GM12801 (cell line): ENCODE measurements around the gene VN1R4.
"Not testable (repeated sequence)": the region's sequence is repeated elsewhere in the genome, so short reads cannot be mapped to it uniquely, and the experiment has no call there.

Source experiments
- TF ChIP-seq, protein P1 (sequence below): IDR thresholded peaks from one replicate; pipeline ENCODE4 v1.5.1; 2011; ENCODE audit warnings: control low read depth; ENCODE audit not compliant: insufficient read length; ENCODE audit errors: extremely low read depth

The VN1R4 gene

DNA sequence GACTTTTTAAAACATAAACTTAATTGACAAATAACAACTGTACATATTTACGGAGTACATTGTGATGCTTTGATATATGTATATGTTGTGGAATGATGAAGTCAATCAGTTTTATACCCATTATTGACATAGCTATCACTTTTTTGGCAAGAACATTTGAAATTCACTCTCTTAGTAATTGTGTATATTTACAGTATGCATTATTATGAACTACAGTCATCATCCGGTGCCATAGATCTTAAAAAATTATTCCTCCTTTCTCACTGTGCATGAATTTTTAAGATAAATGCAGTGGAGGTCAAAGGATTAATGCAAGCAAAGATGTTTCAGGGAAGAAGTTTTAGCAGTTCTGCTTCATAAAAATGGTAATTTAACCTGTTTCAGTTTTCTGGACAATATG, 8.0 kb upstream of the VN1R4 start:
- TF ChIP-seq, protein P1, sequence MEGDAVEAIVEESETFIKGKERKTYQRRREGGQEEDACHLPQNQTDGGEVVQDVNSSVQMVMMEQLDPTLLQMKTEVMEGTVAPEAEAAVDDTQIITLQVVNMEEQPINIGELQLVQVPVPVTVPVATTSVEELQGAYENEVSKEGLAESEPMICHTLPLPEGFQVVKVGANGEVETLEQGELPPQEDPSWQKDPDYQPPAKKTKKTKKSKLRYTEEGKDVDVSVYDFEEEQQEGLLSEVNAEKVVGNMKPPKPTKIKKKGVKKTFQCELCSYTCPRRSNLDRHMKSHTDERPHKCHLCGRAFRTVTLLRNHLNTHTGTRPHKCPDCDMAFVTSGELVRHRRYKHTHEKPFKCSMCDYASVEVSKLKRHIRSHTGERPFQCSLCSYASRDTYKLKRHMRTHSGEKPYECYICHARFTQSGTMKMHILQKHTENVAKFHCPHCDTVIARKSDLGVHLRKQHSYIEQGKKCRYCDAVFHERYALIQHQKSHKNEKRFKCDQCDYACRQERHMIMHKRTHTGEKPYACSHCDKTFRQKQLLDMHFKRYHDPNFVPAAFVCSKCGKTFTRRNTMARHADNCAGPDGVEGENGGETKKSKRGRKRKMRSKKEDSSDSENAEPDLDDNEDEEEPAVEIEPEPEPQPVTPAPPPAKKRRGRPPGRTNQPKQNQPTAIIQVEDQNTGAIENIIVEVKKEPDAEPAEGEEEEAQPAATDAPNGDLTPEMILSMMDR = no peak

DNA sequence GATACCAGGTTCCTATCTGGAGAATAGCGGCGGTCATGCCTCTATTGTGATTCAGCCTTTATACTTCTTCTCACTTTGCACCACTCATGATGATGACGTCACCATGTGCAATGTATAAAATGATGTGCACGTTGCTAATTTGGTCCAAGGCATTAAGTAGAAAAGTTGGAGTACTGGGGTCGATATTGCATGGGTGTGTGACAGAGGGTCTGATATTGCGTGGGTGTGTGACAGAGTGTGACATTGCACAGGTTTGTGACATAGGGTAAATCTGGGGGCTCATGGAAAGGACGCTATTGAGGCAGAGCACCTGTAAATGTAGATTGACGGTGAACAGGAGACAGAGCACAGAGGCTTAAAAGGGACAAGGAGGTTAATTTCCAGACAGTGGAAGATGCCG, 4.5 kb upstream of the VN1R4 start:
- TF ChIP-seq, protein P1 = no peak

DNA sequence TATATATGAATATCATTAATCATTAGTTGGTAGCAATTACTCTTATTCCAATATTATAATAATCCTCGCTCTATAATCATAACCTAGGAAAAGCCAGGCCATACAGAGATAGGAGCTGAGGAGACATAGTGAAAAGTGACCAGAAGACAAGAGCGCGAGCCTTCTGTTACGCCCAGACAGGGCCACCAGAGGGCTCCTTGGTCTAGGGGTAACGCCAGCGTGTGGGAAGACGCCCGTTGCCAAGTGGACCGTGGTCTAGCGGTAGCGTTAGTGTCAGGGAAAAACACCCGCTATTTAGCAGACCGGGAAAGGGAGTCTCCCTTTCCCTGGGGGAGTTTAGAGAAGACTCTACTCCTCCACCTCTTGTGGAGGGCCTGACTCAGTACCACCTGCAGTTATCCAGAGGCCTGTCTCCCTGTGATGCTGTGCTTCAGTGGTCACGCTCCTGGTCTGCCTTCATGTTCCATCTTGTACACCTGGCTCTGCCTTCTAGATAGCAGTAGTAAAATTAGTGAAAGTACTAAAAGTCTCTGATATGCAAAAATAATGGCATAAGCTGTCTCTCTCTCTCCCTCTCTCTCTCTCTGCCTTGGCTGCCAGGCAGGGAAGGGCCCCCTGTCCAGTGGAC, 9.7 kb downstream of the VN1R4 start, which contains the start of gene VN1R2:
Gene VN1R2 (plus strand): TSS at position 578 of the 628 bp plus-strand sequence. CDS start 84 bp downstream, outside the sequence.
- TF ChIP-seq, protein P1 = not testable (repeated sequence)

DNA sequence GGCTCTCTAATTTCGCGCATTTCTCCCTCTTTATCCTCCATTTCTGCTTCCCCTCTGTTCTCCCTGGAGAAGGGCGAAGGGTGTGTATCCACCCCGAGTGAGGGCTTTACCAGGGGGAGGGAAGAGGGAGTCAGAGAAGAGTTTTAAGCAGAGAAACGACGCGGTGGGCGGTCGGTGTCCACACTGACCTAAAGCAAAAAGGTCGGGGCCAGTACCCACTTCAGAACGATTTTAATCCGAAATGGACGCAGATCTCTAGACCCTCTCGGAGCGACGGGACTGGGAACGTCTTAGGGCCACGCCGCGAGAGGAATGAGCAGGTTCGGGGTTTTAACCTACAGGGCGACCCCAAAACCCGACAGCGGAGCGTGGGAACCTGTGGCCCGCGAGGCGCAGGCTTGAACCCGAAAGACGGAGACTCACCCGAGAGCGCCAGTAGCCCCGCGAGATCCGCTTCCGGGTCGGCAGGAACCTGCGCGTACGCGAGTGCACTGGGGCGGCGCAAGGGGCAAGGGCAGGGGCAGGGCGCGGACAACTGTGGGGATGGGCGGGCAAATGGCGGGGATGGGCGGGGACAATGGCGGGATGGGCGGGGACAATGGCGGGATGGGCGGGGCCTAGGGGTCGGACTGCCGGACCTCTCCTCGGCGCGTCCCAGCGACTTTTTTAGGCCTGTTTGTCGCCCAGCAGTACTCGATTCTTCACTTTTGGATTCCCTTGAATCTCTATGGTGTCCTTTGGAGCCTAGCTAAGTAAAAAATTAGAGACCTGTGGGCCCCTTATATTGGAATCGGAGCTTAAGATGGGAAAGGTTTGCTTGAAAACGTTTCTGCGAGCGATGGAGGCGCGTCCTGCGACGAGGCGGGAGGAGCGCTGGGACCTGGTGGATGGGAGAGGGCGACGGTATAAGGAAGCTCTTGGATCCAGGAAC, 12.8 kb downstream of the VN1R4 start, which contains the start of gene ZNF677:
Gene ZNF677 (minus strand): TSS at position 463 of the 931 bp plus-strand sequence. CDS start 3,323 bp downstream, outside the sequence.
- TF ChIP-seq, protein P1 = no peak

DNA sequence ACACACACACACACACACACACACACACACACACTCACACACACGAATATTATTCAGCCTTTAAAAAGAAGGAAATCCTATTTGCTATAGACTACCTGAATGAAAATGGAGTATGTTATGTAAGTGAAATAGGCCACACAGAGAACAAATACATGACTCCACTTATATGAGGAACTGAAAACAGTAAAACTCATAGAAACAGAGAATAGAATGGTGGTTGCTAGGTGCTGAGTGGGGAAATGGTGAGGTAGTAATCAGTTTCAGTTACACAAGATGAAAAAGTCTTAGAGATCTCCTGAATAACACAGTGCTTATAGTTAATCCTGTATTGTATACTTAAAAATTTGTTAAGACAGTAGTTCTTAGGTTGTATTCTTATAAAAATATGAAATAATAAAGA, 21.0 kb downstream of the VN1R4 start:
- TF ChIP-seq, protein P1 = no peak

DNA sequence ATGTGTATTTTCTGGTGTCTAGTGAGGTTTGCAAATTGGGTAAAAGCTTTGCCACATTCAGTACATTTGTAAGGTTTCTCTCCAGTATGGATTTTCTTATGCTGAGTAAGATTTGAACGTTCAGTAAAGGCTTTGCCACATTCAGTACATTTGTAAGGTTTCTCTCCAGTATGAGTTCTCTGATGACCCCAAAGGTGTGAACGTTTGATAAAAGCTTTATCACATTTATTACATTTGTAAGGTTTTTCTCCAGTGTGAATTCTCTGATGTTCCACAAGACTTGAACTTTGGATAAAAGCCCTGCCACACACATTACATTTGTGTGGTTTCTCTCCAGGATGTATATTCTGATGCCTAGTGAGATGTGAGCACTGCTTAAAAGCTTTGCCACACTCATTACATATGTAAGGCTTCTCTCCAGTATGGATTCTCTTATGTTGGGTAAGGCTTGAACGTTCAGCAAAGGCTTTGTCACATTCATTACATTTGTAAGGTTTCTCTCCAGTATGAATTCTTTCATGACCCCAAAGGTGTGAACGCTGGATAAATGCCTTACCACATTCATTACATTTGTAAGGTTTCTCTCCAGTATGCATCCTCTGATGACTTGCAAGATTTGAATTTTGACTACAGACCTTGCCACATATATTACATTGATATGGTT, 30.3 kb downstream of the VN1R4 start:
- TF ChIP-seq, protein P1 = no peak

DNA sequence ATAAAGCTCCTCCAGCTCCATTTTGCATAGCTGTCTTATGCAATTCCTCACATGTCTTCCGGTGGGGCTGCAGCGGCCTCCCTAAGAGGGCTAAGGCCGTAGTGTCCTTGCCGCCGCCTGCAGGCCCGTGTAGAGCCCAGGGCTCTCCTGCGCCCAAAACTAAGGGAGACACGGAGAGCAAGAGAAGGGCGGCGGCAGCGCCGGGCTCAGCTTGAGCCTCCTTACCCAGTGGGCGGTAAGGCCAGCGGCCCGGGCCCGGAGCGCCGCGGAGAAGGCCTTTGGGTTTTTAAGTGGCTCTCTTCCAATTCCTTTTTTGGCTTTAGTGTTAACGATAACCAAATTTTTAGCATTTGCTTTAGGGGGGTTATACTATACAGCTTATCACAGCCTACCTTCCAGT, 42.9 kb downstream of the VN1R4 start:
- TF ChIP-seq, protein P1 = no peak
